AG09309 (cell line): ENCODE measurements around the gene CBX8.

ENCODE experiments used
- DNase-seq: peaks from one replicate; pipeline ENCODE4 v3.0.0-alpha.2; 2010; ENCODE audit warnings: low read depth
- H3K4me3 ChIP-seq: 2 replicates; pipeline ENCODE4 v1.5.1; 2011; ENCODE audit warnings: mild to moderate bottlenecking, low read depth, low read length, moderate library complexity; ENCODE audit not compliant: control insufficient read depth
- CTCF ChIP-seq: IDR thresholded peaks from 2 replicates; pipeline ENCODE4 v1.5.1; 2011; ENCODE audit warnings: mild to moderate bottlenecking, low read depth, low read length, inconsistent platforms; ENCODE audit not compliant: insufficient read depth, control insufficient read depth; ENCODE audit errors: missing control alignments

The CBX8 gene

GRCh38 chr17:79826204-79826680 is 29.4 kb upstream of the CBX8 start:
- no peak overlapping the region for H3K4me3 ChIP-seq
- no peak for TF ChIP-seq CTCF
- no peak for DNase-seq

- DNase-seq, result no peak
- H3K4me3 ChIP-seq, result no peak overlapping the region
- no peak for TF ChIP-seq CTCF
These were observed 28.7 kb upstream of the CBX8 start for GRCh38 chr17:79825580-79825921.

GRCh38 chr17:79824893-79825579 is 28.2 kb upstream of the CBX8 start:
- no peak for TF ChIP-seq CTCF

GRCh38 chr17:79824234-79824633 is 27.4 kb upstream of the CBX8 start:
- no peak for DNase-seq
- TF ChIP-seq CTCF, result no peak
- H3K4me3 ChIP-seq, result no peak overlapping the region

More at GRCh38 chr17:79824893-79825579, 28.2 kb upstream of the CBX8 start:
- DNase-seq, result no peak
- no peak overlapping the region for H3K4me3 ChIP-seq

GRCh38 chr17:79822583-79823124 is 25.8 kb upstream of the CBX8 start:
- no peak for TF ChIP-seq CTCF
- no peak overlapping the region for H3K4me3 ChIP-seq
- no peak for DNase-seq

- no peak overlapping the region for H3K4me3 ChIP-seq
- no peak for TF ChIP-seq CTCF
- no peak for DNase-seq
These were observed 24.6 kb upstream of the CBX8 start for GRCh38 chr17:79821331-79822095.
